ENCODE data around the gene GCG.

Gene GCG

DNA sequence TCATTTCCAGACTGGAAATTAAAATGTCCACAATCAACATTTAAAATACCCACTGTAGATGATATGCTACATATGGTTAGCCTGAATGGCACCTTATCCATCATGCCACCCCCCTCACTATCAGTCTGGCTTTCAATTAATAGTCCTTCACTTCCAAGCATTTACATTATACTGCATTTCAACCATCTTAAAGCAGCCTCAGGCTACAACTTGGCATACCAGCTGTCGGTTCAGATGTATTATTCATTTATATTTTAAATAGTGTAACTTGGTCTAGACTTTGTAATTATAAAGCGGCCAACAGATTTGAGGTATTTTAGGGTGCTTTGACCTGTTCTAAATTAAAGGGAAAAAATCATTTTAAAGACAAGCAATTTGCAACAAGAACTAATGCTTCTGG is 2.6 kb downstream of the GCG start:
- no peak for DNase-seq

- no peak for DNase-seq
These were observed 3.1 kb downstream of the GCG start for GRCh38 chr2:162148956-162149355.

GRCh38 chr2:162143969-162144368 is 8.1 kb downstream of the GCG start:
- no peak for DNase-seq

DNA sequence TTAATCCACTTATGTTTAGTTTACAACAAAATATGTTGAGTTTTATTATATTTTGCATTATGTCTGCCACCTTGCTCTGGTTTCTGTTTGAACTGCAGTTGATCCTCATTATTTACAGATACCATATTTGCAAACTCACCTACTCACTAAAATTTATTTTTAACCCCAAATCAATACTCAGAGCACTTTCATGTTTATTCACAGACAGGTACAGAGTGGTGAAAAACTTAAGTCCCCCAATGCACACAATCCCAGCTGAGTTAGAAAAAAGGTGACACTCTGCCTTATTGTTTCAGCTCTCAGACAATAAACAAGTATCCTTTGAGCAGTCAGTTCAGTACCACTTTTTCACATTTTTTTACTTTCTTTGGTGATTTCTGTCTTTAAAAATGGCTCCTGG is 13.7 kb downstream of the GCG start:
- no peak for DNase-seq

- no peak for DNase-seq
These were observed 24.6 kb downstream of the GCG start for GRCh38 chr2:162127422-162127821.

DNA sequence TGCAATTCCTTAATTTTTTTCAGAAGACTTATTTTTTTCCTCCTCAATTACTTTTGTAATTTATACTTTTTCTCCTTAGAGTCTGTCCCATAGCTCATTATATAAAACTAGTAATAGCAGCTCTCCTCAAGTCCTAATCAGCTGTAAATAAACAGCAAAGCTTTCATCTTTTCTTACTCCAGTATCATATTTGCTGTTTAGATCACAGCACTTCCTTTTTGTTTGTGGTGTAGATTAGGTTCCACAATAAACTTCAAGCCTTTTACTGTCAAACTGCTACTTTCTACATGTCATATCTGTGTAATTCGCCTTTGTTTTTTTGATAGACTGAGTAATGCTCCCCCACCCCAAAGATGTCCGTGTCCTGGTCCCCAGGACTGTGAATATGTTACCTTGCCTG is 25.5 kb downstream of the GCG start:
- DNase-seq: no peak

GRCh38 chr2:162126111-162126519 is 25.9 kb downstream of the GCG start:
- no peak for DNase-seq

- no peak for DNase-seq
These were observed 26.9 kb downstream of the GCG start for GRCh38 chr2:162125138-162125537.

DNA sequence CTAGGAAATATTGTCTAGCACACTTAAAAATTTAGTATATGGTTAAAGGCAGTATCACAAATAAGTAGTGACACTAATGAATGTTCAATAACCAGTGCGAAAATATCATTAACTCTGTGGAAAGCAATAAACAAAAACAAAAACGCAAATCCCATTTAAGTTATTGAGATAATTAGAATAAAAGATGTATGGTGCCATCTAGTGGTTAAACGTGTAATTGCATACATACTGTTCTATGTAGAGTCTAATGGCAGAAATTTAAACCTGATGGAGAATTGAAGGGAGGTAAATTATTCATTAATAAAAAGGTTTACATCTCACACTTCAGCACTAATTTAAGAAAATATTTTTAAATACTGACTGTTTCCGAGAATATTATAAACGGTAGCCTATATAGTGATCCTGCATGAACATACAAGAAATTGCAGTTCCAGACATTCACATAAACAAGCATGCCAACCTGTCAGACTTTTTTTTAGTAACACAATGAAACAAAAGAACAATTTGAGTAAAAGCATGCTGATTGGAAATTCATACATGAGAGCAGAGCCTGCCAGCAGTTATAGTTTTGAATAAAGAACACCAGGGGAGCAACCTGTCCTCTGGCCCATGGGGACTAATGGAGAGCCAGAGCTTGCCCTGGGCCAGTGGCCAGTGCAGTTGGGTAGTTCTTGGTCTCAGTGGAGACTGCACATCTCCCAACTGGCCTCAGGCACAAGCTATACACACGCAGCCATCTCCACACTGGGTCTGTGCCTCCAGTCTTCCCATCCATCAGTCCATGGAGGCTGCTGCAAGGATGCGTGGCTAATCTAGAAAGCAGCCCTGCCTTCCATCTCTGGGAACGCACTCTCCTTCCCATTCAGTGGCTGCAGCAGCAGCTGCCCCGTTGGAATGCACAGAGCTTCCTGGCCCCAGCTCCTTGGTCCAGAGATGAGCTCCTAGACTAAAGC is 28.0 kb downstream of the GCG start:
- DNase-seq: peak; percentile 61

GRCh38 chr2:162118166-162119031 is 33.6 kb downstream of the GCG start:
- DNase-seq: no peak

- no peak for DNase-seq
These were observed 35.7 kb downstream of the GCG start for GRCh38 chr2:162116352-162116751.

- DNase-seq: no peak
These were observed 37.0 kb downstream of the GCG start for GRCh38 chr2:162115076-162115475.

- no peak for DNase-seq
These were observed 37.8 kb downstream of the GCG start for GRCh38 chr2:162114271-162114670.

GRCh38 chr2:162113776-162114168 is 38.3 kb downstream of the GCG start:
- DNase-seq: no peak

DNA sequence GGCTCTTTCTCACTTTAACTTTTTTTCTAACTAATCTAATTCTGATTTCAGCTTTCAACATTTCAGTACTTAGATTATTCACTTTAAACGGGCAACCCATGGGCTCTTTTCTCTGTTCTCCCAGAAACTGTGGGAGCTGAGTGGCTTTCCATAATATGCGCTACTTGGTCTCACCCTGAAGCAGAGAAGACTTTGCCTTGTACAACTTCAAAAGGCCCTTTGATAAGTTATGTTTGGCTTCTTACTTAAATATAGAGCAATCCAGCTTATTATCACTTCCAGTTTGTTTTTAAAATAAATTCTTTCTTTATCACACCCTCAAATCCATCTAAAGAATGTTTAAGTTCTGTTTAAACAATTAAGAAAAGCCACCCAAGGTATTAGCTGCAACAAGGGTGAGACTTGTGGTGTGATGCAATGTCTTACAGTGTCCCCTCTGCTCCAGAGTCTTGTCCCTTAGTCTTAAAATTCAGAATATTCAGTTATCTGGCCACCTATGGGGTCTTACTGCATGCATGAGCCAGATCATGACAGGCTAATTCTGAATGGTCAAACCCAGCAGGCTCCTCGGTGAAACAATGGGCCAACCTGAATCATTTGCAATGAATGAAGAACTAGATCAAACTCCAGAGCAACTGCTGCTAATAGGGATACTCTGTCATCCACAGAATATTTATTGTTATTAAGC is 38.8 kb downstream of the GCG start:
- no peak for DNase-seq

DNA sequence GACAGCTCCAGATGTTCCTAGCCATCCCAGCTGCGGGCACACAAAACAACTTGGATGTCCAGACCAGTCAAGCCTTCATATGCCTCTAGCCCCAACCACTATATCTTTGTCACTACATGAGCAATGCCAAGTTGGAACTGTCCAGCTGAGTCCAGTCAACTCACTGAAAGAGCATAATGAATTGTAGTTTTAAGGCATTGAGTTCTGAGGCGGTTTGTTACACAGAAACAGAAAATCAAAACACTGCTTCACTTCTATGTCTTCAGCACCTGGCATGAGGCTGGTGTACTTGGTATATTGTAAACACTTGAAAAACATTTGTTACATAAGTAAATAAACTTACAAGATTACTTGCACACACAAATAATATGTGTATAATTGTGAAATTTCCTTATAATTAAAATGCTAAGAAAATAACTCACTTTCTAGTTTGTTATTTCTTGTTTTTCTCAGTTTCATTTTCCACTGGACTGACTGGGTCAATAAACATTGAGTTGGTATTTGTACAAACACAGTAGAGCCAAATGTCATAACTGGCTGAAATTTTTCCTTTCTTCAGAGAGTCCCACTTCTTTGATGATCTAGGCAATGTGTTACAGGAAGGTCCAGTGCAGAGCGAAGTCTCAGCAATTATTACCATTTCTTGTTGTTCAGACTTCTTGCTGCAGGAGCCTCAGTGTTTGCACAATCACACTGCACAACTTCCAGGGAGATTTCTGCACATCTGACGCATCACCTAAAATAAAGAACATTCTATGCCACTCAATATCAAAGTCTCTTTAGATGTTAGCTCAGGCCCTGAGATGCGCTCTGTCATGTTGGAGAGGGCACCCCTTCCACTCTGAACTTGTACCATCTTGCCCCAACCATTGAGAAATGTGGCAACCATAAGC is 39.8 kb downstream of the GCG start:
- DNase-seq: no peak

DNA sequence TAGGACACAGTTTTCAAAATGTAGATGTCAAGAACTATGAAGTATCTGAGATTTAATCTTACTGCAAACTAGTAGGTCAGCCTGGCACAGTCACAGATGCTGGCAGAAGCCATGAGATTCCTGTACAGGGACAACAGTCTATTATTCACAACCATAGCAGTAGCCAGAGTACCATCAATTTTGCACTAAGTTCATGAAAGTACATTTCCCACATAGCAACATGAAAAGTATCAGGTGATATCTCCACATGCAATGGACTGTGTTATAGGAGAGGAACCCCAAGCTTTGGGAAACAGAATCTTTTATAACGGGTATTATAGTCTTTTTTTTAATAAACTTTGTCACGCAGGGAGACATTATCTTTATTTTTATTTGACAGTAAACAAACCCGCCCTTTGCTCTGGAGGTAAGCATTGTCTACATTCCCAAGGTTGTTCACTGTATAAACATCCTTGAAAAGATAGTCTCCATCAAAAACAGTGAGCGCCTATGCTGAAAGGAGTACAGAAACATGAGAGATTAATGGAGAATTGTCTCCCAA is 44.6 kb downstream of the GCG start:
- no peak for DNase-seq

GRCh38 chr2:162106746-162107145 is 45.3 kb downstream of the GCG start:
- no peak for DNase-seq

DNA sequence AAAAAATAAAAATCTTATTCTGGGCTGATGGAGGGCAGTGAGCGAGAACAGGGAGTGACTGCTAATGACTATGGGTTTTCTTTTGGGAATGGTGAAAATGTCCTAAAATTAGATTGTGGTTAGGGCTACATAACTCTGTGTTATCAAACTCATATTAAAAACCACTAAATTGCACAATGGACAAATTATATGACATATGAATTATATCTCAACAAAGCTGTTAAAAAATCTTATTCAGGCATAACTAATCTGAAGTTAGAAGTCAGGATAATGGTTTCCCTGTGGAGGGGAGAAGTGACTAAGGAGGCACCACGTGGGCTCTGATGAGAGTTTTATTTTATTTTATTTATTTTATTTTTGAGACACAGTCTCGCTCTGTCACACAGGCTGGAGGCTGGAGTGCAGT is 45.9 kb downstream of the GCG start:
- no peak for DNase-seq

DNA sequence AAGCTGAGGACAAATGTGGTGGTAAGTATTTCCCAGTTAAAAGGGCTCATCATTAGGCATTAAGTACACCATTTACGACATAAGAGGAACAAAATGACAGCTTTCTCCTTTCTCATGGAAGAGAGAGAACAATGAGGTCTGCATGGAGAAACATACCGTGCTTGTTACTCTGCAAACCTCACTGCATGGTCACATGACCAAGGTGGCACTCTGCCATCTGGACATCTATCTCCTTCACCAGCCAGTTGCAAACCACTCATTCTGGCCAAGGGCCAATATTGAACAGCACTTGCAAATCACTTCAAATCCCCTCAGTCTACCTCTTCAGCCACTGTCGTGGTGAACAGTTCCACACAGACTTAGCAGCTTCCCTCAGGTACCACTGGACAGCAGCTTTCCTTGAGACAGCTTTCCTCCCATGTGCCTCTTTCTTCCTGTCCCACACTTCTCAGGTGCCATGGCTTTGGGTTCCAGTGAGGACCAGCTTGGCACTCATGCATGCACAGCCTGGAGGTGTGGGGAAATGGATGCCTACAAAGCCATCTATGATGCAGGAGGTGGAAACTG is 48.5 kb downstream of the GCG start:
- DNase-seq: peak; percentile 90

DNA sequence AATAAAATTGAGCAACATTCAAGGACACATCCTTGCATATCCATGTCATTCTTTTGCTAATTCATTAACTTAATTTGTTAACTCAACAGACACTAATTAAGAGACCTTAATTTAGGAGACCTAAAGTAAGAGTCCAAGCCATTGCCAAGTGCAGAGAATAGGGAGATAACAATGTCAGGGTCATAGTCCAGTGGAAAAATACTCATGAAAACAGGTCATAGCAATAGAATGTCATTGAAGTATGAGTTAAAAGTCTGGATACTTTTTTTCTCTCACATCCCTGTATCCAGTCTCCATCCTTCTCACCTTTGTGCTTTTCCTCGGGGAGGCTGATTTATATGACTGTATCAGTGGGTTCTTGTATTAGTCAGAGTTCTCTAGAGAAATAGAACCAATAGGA is 51.5 kb downstream of the GCG start:
- no peak for DNase-seq

DNA sequence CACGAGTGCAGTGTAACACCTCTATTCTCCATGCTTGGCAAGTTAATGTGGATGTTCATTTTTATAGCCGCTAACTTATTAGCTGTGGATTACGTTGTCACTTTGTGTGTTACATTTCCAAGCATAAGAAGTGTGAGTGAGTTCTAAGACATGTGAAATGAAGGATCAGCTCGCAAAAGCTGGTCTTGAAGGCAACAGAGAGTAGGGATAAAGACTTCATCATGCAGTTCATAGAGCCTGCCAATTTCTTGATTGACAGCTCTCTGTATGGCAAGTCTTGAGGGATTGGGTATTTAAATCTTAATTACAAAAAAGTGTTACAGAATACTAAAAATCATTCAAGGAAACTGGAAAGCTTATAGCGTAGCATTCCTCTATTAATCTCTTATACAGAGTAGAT is 52.2 kb downstream of the GCG start:
- DNase-seq: no peak

Data from NCI-H1105 treated with DMSO at 0.1 percent for 48 hours (cell line).